T-helper 9 cell (primary cell): ENCODE measurements around the gene VMAC.

ENCODE experiments used
- DNase-seq: peaks from one replicate; pipeline ENCODE4 v3.0.0-alpha.2; 2020

The VMAC gene

GRCh38 chr19:5931251-5931650, 26.6 kb downstream of the VMAC start:
- no peak for DNase-seq

- no peak for DNase-seq
These were observed 27.5 kb downstream of the VMAC start for GRCh38 chr19:5932146-5932545.

DNA sequence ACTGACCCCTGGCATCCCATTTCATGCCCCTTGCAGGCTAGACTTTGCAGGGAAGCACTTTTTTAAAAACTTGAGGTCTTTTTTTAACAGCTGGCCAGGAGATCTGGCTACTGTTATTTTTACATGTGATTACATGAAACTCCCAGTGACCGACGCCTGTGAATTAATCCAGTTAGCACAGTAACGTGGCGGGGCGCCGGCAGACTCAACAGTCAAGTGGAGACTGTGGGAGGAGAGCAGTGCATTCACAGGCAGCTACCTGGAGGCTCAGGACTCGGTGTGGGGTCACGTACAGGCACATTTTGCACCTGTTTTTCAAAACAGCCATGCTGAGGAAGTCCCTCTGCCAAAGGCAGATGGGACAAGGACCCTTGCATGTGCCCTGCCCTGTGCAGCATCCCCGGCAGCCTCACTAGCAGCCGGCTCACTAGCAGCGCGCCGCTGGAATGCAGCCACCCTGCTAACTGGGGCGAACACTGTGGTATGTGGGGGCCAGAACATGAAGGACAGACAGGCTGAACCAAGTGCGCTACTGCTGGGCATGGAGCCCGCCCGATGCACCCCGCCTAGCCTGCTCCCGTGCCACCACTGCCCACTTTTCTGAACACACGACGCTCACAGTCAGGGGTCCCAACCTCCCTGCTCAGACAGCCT, 28.1 kb downstream of the VMAC start:
- DNase-seq: no peak

DNA sequence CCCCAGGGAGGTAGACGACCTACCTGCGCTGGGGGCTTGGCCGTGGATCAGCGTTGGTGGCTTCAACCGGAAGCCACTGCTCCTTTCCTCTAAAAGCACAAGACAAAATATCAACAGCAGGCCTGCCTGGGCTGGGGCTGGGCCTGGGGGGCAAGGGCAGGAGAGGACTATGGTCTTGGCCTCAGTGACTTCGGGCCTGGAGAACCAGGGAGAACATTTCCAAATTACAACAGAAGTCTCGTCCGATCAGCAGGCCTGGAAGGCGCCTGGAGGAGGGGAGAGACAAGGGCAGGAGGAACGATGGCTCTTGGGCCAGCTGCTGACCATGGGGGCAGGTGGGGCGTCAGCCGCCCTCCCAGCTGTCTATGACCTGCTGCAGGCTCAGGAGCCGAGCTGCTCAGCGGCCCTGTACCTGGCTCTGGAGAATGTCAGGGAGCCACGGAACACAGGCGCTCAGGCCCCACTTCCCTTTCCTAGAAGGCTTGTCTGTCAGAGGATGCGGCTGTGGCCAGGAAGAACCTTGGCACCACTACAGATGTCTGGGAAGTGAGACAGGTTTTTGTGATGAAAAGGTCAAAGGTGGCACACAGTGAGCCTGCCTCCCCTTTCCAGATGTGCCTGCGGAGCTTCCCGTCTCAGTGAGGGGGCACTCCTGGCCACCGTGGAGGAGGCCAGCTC, 28.9 kb downstream of the VMAC start:
- DNase-seq: no peak

DNA sequence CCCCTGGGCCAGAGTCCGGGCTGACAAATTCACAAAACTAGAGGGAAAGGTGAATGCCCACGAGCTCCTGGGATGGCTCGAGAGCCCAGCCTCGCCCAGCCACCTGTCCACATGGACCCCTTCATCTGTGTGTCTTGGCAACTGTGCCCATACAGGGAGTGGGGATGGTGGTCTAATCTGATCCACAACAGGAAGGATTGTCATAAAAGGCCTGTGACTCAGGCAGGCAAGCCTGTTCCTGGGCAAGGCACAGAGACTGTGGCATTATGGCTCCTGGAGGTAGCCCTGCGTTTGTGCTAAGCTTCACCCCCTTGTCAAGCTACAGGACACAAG, 29.4 kb downstream of the VMAC start:
- no peak for DNase-seq

DNA sequence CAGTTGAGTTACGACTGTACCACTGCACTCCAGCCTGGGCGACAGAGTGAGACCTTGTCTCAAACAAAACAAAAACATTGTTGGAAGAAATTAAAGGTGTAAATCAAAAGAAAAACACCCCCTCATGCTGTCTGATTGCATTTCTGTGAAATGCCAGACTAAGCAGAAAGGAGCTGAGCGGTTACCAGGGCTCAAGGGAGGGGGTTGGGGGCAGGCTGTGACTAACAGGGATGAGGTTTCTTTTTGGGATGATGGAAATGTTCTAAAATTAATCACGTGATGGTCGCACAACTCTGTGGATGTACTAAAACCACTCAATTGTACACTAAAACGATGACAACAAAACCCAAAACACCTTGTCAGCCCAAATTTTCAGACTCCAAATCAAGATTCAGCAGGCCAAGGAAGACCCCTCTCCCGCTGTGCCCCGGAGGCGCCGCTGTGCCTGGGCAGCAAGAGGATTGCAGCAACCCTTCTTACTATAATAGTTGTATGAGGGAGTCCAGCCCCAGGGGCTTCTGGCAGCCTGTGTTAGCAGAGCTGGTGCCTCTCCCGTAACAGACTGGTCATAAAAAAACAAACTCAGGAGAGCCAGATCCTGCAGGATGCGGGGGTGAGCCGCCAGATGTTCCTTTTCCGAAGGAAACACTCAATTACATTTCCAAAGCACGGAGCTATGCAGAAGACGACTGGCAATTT, 30.3 kb downstream of the VMAC start:
- no peak for DNase-seq

- DNase-seq: no peak
These were observed 31.0 kb downstream of the VMAC start for GRCh38 chr19:5935473-5936291.

DNA sequence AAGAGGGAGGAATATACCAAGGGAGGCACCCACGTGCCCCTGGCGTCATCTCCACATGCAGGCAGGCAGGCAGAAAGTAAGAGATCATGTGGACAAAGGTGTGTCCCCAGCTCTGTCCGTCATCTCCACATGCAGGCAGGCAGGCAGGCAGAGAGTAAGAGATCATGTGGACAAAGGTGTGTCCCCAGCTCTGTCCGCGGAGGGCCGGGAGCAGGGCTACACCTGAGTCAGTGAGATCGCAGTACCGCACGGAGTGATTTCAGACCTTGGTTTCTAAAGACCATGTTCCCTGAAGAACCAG, 31.6 kb downstream of the VMAC start:
- no peak for DNase-seq

DNA sequence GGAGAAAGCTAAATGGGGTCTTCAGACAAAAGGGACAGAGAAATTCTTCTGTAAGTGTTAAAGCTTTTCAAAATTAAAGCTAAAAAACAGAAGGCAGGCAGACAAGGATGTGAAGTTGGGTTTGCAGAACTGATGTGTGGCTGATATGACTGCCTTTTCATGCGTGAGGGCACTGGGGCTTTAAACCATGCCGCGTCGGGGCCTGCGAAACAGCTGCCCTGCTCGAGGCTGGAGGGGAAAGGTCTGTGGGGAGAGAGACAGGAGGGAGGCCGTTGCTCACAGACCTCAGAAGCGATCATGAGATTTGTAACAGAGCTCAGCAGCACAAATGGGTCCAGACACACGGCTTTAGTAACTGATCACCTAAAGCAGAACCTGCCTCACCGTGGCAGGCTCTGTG, 32.9 kb downstream of the VMAC start:
- DNase-seq: no peak

GRCh38 chr19:5940260-5941208, 35.9 kb downstream of the VMAC start:
- DNase-seq: no peak

GRCh38 chr19:5941673-5942072, 37.0 kb downstream of the VMAC start:
- no peak for DNase-seq

DNA sequence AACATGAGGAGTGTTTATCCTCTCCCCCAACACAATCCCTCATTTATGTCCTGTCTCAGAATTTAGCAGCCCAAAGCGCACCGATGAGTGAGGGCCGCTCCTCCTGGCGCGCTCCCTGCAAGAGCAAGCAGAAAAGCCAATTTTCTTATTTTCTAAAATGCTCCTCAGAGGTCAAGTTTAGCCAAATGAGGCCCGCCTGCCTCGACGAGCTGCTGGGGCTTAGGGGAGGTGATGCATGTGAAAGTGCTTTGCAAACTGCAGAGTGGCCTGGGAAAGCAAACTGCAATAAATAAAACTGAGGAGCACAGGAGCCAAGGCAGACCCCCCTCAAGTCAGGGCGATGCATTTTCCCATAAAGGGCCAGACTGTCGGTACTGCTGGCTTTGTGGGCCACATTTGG, 38.4 kb downstream of the VMAC start:
- no peak for DNase-seq

- no peak for DNase-seq
These were observed 39.0 kb downstream of the VMAC start for GRCh38 chr19:5943623-5944022.

DNA sequence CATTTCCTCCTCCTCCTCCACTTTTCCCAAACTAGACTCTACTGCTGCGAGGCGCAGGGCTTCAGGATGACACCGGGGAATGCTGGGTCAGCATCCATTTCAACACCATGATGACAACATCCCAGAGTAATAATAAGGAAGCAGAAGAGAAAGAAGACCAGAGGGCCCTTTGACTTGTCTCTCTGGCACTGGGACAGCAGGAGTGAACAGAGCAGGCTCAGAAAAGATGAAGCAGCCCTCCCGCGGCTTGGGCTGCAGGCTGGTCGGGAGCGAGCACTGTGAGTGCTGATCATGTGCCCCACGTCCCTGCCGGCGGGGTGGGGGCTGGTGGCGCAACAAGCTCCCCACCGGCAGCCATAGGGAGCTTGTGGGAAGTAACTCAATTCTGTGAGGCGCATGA, 42.8 kb downstream of the VMAC start:
- DNase-seq: no peak

DNA sequence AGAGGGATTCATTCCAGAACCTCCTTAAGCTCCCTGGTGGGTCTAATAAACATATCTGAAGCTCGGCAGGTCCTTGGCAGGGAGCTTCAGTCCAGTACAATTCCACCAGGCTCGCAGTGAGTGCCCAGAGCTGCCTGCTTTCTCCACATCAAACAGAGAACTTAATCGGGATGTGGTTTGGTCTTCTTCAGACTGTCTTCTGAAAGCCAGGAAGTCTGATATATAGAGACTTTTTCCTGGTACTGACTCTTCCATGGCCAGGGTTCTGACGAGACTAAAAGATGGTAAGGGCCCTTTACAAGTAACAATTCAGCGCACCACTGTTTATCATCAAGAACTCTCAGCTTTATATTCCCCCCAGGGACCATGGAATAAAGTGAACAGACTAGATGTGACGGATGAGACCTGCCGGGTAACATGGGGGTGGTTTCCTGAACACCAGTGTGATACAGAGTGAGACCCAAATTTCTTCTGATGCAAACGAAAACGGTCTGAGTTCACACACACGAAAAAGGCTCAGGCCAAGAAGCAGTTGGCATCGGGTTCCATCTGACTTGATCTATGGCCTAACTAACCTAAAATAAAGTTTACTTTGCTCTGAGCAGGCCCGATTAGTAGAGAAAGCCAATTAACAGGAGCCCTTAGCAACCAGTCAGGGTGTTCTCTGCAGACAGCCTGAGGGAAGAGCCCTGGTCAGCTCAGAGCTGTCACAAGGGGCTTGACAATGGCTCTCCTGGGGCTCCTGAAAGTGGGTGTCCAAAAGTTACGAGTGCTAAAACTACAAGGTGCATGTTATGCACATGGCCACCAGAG, 44.3 kb downstream of the VMAC start:
- no peak for DNase-seq

GRCh38 chr19:5949792-5950305, 45.2 kb downstream of the VMAC start:
- DNase-seq: peak; percentile 11

DNA sequence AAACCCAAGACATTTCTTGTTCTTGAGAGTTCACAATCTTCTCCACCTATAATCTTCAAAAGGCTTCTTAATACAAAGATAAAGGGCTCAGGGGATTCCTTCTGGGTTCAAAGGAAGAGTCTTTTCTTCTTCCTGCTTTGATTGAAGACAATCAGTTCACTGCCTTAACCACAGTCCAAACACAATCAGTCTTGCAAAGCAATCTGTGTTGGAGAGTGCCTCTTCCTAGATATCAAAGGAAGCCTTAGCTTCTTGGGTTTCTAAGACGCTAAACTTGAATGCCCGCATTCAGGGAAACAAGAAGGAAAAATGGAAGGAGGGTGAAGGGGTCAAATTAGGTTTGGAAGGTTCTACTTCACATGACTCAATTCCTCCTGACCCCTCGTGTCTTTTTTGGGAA, 46.1 kb downstream of the VMAC start:
- DNase-seq: no peak

- no peak for DNase-seq
These were observed 46.7 kb downstream of the VMAC start for GRCh38 chr19:5951338-5951861.

DNA sequence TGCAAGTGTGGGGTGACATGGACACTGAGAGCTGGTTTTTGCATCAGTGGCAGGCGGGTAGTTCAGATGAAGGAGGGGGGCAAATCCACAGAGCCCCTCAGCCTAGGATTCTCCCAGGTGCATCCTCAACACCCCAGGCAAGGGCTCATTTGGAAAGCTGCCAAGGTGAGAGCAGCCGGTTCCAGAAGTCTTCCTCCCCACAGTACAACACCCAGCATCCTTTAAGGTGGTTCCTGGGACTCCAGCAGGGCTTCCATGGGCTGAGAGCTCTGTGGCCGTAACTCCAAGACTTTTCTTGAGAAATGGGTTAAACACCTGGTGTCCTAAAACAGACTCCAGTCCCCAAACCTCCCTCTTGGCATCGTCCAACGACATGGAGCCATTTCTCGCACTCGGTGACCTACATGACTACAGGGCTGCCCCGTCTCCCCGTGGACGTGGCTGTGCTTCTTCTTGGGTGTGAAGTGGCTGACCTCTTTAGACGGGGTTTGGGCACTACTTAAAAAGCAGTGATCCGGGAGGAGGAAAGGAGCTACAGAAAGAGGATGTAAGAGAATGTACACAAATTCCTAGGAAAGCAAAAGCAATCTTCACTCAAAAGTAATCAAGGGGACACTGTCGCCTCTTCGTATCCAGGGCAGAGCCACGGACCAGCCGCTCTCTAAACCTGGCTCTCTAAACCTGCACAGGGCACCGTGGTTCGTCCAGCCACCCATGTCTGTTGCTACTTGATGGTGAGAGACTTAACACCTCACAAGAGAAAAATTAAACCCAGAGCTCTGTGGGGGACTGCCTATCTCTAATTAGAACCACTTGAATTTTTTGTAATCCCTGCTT, 47.7 kb downstream of the VMAC start:
- DNase-seq: no peak

- no peak for DNase-seq
These were observed 48.4 kb downstream of the VMAC start for GRCh38 chr19:5953030-5953589.
